Measurements from ENCODE around the gene GTF3C4.

DNA sequence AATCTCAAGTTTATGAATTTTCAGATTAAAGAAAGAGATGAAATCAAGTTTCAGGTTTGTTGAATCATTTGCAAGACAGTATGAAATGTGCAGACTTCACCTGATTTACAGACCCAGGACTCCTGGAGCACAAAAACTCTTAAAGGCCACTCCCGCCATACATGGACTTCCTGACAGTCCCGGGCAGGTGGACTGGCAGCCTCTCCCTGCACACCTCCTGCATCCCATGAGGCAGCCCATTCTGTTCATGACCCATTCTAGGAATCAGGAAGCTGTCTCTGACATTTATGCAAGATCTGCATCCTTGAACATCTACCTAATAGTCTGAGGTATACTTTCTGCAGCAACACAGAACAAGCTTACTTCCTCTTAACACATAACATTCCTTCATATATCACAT lies 6.4 kb upstream of the GTF3C4 start:
- TF ChIP-seq, protein P1, sequence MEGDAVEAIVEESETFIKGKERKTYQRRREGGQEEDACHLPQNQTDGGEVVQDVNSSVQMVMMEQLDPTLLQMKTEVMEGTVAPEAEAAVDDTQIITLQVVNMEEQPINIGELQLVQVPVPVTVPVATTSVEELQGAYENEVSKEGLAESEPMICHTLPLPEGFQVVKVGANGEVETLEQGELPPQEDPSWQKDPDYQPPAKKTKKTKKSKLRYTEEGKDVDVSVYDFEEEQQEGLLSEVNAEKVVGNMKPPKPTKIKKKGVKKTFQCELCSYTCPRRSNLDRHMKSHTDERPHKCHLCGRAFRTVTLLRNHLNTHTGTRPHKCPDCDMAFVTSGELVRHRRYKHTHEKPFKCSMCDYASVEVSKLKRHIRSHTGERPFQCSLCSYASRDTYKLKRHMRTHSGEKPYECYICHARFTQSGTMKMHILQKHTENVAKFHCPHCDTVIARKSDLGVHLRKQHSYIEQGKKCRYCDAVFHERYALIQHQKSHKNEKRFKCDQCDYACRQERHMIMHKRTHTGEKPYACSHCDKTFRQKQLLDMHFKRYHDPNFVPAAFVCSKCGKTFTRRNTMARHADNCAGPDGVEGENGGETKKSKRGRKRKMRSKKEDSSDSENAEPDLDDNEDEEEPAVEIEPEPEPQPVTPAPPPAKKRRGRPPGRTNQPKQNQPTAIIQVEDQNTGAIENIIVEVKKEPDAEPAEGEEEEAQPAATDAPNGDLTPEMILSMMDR (IDR thresholded peaks at IDR 0.05; ENCODE audit: insufficient read depth, low read length), result no peak
- TF ChIP-seq POLR2AphosphoS5 (IDR thresholded peaks at IDR 0.05; ENCODE audit: low read depth), result no peak
- TF ChIP-seq REST (IDR thresholded peaks at IDR 0.05; ENCODE audit: insufficient replicate concordance, low read depth), result no peak

Data from HL-60 (cell line).